HUDEP-2 (cell line): Measurements from ENCODE around the gene UNCX.
"Not testable (repeated sequence)": the region's sequence is repeated elsewhere in the genome, so short reads cannot be mapped to it uniquely, and the experiment has no call there.

Experiments used
- DNase-seq, 76 experiments: peaks; one replicate each; lab custom pipeline; 2025; ENCODE audit not compliant: unreplicated experiment in 76 of 76; lab: John Stamatoyannopoulos, UW

The UNCX gene

GRCh38 chr7:1232623-1233332 lies at the start of gene UNCX:
TSS of gene UNCX (plus strand) at chr7:1232872. CDS start at chr7:1233018, 146 bp downstream.
- DNase-seq = no peak

- no peak for DNase-seq
Measured at GRCh38 chr7:1187127-1187526, 45.5 kb upstream of the UNCX start.

- DNase-seq = no peak
Measured at GRCh38 chr7:1188720-1189294, 43.9 kb upstream of the UNCX start.

GRCh38 chr7:1189986-1190772 lies 42.5 kb upstream of the UNCX start:
- DNase-seq = no peak

GRCh38 chr7:1192171-1192676 lies 40.4 kb upstream of the UNCX start:
- no peak for DNase-seq

DNA sequence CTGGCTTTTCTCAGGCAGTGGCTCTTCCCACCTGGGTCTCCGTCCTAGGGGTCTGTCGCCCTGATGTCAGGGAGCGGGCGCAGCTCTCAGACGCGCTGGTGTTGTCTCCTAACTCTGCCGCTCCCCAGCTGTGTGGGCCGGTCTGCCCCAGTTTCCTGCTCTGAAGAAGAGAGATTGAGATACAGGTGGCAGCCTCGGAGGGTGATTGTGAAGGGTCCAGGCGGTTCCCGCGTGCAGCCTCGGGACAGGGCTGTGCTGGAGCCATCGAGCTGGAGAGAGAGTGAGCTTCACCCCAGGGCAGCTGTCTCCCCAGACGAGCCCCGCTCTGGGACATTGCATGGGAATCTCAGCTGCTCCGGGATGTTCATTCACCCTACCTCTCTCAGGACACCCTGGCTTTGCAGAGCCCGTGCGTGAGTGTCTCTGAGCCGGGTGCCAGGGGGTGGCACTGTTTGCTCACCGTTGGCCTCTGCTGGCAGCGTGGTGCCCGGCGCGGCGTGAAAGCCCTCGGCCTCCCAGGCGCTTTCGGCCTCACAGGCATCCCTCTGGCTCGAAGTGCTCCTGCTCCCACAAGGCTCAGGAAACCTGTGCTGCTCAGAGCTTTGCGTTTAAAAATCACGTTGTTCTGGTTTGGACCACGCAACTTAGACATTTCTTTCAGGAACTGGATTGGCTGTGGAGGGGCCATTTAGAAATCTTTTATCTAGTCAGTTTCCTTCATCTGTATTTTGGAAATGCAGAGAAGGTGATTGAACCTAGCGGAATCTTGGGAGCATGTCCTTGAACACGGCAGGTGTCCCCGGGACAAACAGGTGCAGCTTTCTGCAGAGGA lies 38.9 kb upstream of the UNCX start:
- peak in 14 of 76 experiments; percentile 3 to 39 (median 10) for DNase-seq

DNA sequence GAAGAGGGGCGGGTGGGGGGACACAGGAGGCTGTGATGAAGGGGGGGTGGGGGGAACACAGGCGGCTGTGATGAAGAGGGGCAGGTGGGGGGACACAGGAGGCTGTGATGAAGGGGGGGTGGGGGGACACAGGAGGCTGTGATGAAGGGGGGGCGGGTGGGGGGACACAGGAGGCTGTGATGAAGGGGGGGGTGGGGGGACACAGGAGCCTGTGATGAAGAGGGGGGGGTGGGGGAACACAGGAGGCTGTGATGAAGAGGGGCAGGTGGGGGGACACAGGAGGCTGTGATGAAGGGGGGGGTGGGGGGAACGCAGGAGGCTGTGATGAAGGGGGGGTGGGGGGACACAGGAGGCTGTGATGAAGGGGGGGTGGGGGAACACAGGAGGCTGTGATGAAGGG lies 36.2 kb upstream of the UNCX start:
- DNase-seq = not testable (repeated sequence)

DNA sequence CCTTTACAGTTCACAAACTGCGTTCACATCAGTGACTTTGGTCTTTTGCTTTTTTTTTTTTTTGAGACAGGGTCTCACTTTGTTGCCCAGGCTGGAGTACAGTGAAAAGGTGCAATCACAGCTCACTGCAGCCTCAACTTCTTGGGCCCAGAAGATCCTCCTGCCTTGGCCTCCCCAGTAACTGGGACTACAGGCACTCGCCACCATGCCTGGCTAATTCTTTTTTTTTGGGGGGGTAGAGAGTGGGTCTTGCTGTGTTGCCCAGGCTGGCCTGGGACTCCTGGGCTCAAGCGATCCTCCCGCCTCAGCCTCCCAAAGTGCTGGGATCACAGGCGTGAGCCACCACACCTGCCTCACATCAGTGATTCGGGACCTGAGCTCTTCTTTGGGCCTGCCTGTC lies 35.7 kb upstream of the UNCX start:
- DNase-seq = no peak

GRCh38 chr7:1197997-1198625 lies 34.6 kb upstream of the UNCX start:
- peak in 1 of 76 experiments; percentile 1 for DNase-seq

- no peak for DNase-seq
Measured at GRCh38 chr7:1200045-1200444, 32.6 kb upstream of the UNCX start.

- DNase-seq = no peak
Measured at GRCh38 chr7:1201916-1202315, 30.8 kb upstream of the UNCX start.

GRCh38 chr7:1202914-1203313 lies 29.8 kb upstream of the UNCX start:
- DNase-seq = not testable (repeated sequence)

DNA sequence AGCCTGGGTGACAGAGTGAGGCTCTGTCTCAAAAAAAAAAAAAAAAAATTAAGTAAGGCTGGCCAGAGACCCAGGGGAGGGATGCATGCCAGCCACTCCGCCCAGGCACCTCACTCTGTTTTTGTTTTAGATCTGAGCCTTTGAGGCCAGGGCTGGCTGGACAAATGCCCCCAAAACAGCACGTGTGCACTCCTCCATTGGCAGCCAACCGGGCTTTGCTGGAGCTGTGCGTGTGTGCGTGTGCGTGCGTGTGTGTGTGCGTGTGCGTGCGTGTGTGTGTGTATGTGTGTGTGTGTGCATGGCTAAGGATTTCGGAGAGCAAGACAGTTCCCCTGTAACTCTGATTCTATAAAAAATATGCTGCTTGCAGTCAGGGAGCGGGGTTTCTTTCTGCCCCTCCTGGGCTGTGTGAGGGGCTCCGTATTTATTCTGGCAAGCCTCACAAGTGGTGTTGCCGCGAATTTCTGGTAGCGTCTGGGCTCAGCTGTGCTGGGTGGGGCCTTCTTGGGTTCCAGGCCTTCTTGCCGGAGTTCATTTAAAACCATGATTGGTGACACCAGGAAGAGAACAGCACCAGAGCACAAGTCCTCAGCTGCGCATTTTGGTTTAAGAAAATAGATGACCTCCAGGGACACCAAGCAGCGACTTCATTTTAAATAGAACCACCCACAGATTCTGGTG lies 28.1 kb upstream of the UNCX start:
- no peak for DNase-seq

- not testable (repeated sequence) for DNase-seq
Measured at GRCh38 chr7:1205742-1206141, 26.9 kb upstream of the UNCX start.

DNA sequence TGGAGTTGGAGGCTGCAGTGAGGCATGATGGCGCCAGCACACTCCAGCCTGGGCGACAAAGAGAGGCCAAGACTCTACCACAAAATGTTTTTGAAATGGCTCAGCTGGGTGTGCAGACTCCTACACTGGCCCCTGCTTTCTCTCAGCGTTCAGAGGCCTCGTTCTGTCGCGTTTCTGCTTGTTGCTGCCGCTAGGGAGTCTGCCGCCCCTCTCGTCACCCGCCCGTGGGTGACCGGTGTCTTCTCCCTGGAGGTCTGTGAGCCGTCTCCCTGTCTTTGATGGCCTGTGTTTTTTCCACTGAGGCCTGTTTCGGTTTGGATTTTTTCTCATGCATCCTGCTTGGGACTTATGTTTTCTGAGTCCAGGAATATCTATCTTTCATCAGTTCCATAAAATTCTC lies 23.6 kb upstream of the UNCX start:
- DNase-seq = no peak

- no peak for DNase-seq
Measured at GRCh38 chr7:1210321-1210978, 22.2 kb upstream of the UNCX start.

DNA sequence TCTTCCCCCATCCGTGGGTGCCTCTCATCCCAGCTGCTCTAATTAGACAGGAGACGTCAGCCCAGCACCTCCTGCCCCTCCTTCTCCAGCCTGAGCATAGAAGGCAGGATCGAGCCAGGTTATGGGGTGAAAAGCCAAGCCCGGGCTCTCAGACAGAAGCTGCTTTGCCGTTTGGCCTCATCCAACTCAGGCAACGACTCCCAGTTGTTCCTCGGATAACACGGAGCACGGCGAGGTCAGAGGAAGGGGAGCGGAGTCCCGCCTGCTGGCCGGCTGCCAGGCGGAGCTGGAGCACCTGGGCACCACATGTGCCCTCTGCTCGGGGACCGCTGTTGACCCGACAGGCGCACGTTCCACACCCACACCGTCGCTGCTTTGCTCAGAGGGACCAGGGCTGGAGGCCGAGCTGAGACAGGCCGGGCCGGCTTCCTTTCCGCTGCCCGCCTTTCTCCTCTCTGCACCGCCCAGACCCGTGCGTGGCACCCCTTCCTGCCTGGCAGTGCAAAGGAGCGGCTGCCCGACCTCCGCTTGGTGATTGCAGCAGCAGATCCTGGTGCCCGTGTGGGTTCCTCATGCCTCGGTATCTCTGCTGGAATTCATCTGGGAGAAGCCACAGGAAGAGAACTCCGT lies 21.6 kb upstream of the UNCX start:
- no peak for DNase-seq

DNA sequence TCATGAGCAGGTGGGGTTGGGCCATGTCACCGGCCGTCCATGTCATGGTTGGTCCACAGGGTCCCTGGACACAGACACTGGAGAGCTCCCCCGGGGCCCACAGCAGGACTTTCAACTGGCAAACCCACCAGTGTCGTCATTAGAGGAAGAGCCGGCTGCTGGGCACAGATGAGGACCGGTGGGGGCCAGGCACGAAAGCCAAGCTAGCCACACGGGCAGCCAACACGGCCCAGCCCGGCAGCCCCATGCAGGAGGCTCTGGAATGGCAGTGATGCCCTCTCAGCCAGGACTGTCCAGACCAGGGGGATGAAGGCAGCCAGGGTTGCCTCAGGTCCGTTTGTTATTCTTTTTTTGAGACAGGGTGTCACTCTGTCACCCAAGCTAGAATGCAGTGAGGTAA lies 21.1 kb upstream of the UNCX start:
- no peak for DNase-seq

DNA sequence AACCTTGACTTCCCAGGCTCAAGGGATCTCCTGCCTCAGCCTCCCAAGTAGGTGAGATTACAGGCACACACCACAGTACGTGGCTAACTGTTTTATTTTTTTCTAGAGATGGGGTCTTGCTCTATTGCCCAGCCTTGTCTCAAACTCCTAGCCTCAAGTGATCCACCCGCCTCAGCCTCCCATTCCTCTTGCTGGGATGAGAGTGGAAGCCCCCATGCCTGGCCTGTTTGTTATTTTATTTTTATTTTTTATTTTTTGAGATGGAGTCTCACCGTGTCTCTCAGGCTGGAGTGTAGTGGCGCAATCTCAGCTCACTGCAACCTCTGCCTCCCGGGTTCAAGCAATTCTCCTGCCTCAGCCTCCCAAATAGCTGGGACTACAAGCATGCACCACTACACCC lies 20.6 kb upstream of the UNCX start:
- DNase-seq = not testable (repeated sequence)
